ENCODE measurements around the gene TGIF2. TPM values are rescaled to one million over a fixed set of nuclear protein-coding genes. Genes with fewer than 3 reads are reported as not detected.
"Not testable (repeated sequence)": the region's sequence is repeated elsewhere in the genome, so short reads cannot be mapped to it uniquely, and the experiment has no call there.

Gene TGIF2
- total RNA-seq, 1 donor from 2014 or later, result 6.1 TPM

- DNase-seq (ENCODE audit: low spot score); intact Hi-C loops (cut with DNase I): not testable (repeated sequence)
Measured at GRCh38 chr20:36638876-36639400, 65.5 kb downstream of the TGIF2 start.

- intact Hi-C loops (cut with DNase I), result no loop called here
Measured at GRCh38 chr20:36641506-36641843, 68.1 kb downstream of the TGIF2 start.

GRCh38 chr20:36642136-36642535 is 68.7 kb downstream of the TGIF2 start:
- no peak for DNase-seq (ENCODE audit: low spot score)
- intact Hi-C loops (cut with DNase I), result no loop called here

More at GRCh38 chr20:36641506-36641843, 68.1 kb downstream of the TGIF2 start:
- no peak for DNase-seq (ENCODE audit: low spot score)

Other genes with a start within 250 kb of the TGIF2 start
- 2,307 TPM for gene MYL9, start 32.1 kb upstream of the TGIF2 start, total RNA-seq
- 50.2 TPM for gene RAB5IF, start 32.2 kb downstream of the TGIF2 start, total RNA-seq
- gene SLA2, start 72.6 kb downstream of the TGIF2 start, total RNA-seq, result 0.27 TPM
- gene NDRG3, start 172.5 kb downstream of the TGIF2 start, total RNA-seq, result 32.1 TPM
- gene DSN1, start 200.2 kb downstream of the TGIF2 start, total RNA-seq, result 3.8 TPM